H9 (cell line): ENCODE results near the gene DYNLRB1. TPM values are rescaled to one million over a fixed set of nuclear protein-coding genes. Genes with fewer than 3 reads are reported as not detected.

Experiments
- DNase-seq: peaks from one replicate; pipeline ENCODE4 v3.0.0-alpha.2; 2017
- H2AFZ ChIP-seq: one replicate; pipeline ENCODE4 v1.6.1; 2013; ENCODE audit warnings: mild to moderate bottlenecking, low read length, control low read depth, moderate library complexity
- H2AK5ac ChIP-seq: 2 replicates; pipeline ENCODE4 v1.6.1; 2013; ENCODE audit warnings: low read length, control low read depth, mixed read lengths; ENCODE audit not compliant: insufficient read length
- H2BK120ac ChIP-seq: one replicate; pipeline ENCODE4 v1.6.1; 2013; ENCODE audit warnings: low read depth, mild to moderate bottlenecking, low read length, control low read depth, inconsistent platforms; ENCODE audit not compliant: poor library complexity, severe bottlenecking
- H2BK12ac ChIP-seq: 2 replicates; pipeline ENCODE4 v1.6.1; 2013; ENCODE audit warnings: low read length, control low read depth, mixed read lengths, low read depth; ENCODE audit not compliant: insufficient read length
- H2BK15ac ChIP-seq: 2 replicates; pipeline ENCODE4 v1.6.1; 2013; ENCODE audit warnings: low read depth, low read length, control low read depth
- H2BK20ac ChIP-seq: one replicate; pipeline ENCODE4 v1.6.1; 2013; ENCODE audit warnings: low read depth, mild to moderate bottlenecking, low read length, control low read depth, inconsistent platforms; ENCODE audit not compliant: poor library complexity, severe bottlenecking
- H2BK5ac ChIP-seq: 2 replicates; pipeline ENCODE4 v1.6.1; 2013; ENCODE audit warnings: low read length, control low read depth, mixed read lengths; ENCODE audit not compliant: insufficient read length
- H3K14ac ChIP-seq: 2 replicates; pipeline ENCODE4 v1.6.1; 2013; ENCODE audit warnings: low read length, control low read depth; ENCODE audit not compliant: insufficient read depth
- H3K18ac ChIP-seq: 2 replicates; pipeline ENCODE4 v1.6.1; 2013; ENCODE audit warnings: low read depth, mild to moderate bottlenecking, mixed read lengths, low read length, control low read depth; ENCODE audit not compliant: insufficient read length
- H3K23ac ChIP-seq: 2 replicates; pipeline ENCODE4 v1.6.1; 2013; ENCODE audit warnings: low read length, control low read depth, mixed read lengths, low read depth; ENCODE audit not compliant: insufficient read length
- H3K23me2 ChIP-seq: 2 replicates; pipeline ENCODE4 v1.6.1; 2013; ENCODE audit warnings: low read depth, mild to moderate bottlenecking, mixed read lengths, low read length, control low read depth; ENCODE audit not compliant: insufficient read length, poor library complexity, severe bottlenecking
- H3K27ac ChIP-seq: 2 replicates; pipeline ENCODE4 v1.5.1; 2013; ENCODE audit warnings: low read length, control low read depth, mixed read lengths, low read depth; ENCODE audit not compliant: insufficient read length
- H3K27me3 ChIP-seq: 2 replicates; pipeline ENCODE4 v1.6.1; 2013; ENCODE audit warnings: low read length, control low read depth, inconsistent platforms; ENCODE audit not compliant: insufficient read depth
- H3K4ac ChIP-seq: 2 replicates; pipeline ENCODE4 v1.6.1; 2013; ENCODE audit warnings: low read depth, mild to moderate bottlenecking, control low read depth, inconsistent platforms, low read length, moderate library complexity
- H3K4me1 ChIP-seq: 2 replicates; pipeline ENCODE4 v1.6.1; 2013; ENCODE audit warnings: low read length, control low read depth, inconsistent platforms; ENCODE audit not compliant: insufficient read depth
- H3K4me2 ChIP-seq: 2 replicates; pipeline ENCODE4 v1.6.1; 2013; ENCODE audit warnings: low read length, control low read depth, mixed read lengths; ENCODE audit not compliant: insufficient read length, insufficient read depth
- H3K56ac ChIP-seq: 2 replicates; pipeline ENCODE4 v1.6.1; 2013; ENCODE audit warnings: low read depth, mild to moderate bottlenecking, mixed read lengths, low read length, control low read depth; ENCODE audit not compliant: insufficient read length
- H3K79me1 ChIP-seq: 2 replicates; pipeline ENCODE4 v1.6.1; 2013; ENCODE audit warnings: low read depth, mild to moderate bottlenecking, moderate library complexity, low read length, control low read depth, inconsistent platforms; ENCODE audit not compliant: insufficient read depth, poor library complexity, severe bottlenecking
- H3K79me2 ChIP-seq: 2 replicates; pipeline ENCODE4 v1.6.1; 2013; ENCODE audit warnings: low read length, control low read depth, inconsistent platforms; ENCODE audit not compliant: insufficient read depth
- H3K9ac ChIP-seq: 2 replicates; pipeline ENCODE4 v1.6.1; 2013; ENCODE audit warnings: low read length, control low read depth, mixed read lengths; ENCODE audit not compliant: insufficient read length; ENCODE audit errors: extremely low read depth
- H3K9me3 ChIP-seq: one replicate; pipeline ENCODE4 v1.6.1; 2013; ENCODE audit warnings: low read depth, low read length, inconsistent platforms; ENCODE audit not compliant: control insufficient read depth
- H3T11ph ChIP-seq: one replicate; pipeline ENCODE4 v1.6.1; 2013; ENCODE audit warnings: mild to moderate bottlenecking, low read length, control low read depth, inconsistent platforms
- H4K20me1 ChIP-seq: one replicate; pipeline ENCODE4 v1.6.1; 2013; ENCODE audit not compliant: control insufficient read depth, insufficient read length, insufficient read depth
- H4K5ac ChIP-seq: 2 replicates; pipeline ENCODE4 v1.6.1; 2013; ENCODE audit warnings: low read depth, mild to moderate bottlenecking, mixed read lengths, low read length, control low read depth; ENCODE audit not compliant: insufficient read length
- H4K8ac ChIP-seq: replicated peaks from 2 replicates; pipeline ENCODE4 v1.6.1; 2013; ENCODE audit warnings: low read length, control low read depth, mixed read lengths, low read depth; ENCODE audit not compliant: insufficient read length
- H4K91ac ChIP-seq: 2 replicates; pipeline ENCODE4 v1.6.1; 2013; ENCODE audit warnings: low read depth, mild to moderate bottlenecking, moderate library complexity, mixed read lengths, low read length, control low read depth; ENCODE audit not compliant: insufficient read length
- H3K27ac Mint-ChIP-seq, 3 experiments: 2 replicates in 2 of 3; 3 replicates in 1 of 3; pipeline ENCODE4 v1.8.0; 2020 to 2021; ENCODE audit warnings: mixed read lengths in 3 of 3, mild to moderate bottlenecking in 1 of 3, moderate library complexity in 1 of 3
- H3K27me3 Mint-ChIP-seq: 2 replicates; pipeline ENCODE4 v1.8.0; 2021; ENCODE audit warnings: low read depth, mild to moderate bottlenecking, moderate library complexity, mixed read lengths
- H3K36me3 Mint-ChIP-seq, 3 experiments: 2 replicates in 2 of 3; 3 replicates in 1 of 3; pipeline ENCODE4 v1.8.0; 2020 to 2021; ENCODE audit warnings: low read depth in 3 of 3, mixed read lengths in 3 of 3; ENCODE audit not compliant: insufficient read depth in 1 of 3
- H3K4me1 Mint-ChIP-seq, 2 experiments: 2 replicates each; pipeline ENCODE4 v1.8.0; 2020; ENCODE audit warnings: mixed read lengths in 2 of 2
- H3K4me3 Mint-ChIP-seq, 2 experiments: 2 replicates in 1 of 2; 3 replicates in 1 of 2; pipeline ENCODE4 v1.8.0; 2020 to 2021; ENCODE audit warnings: mild to moderate bottlenecking in 2 of 2, mixed read lengths in 2 of 2, moderate library complexity in 1 of 2
- H3K9me3 Mint-ChIP-seq, 2 experiments: 2 replicates in 1 of 2; 3 replicates in 1 of 2; pipeline ENCODE4 v1.8.0; 2020; ENCODE audit warnings: mild to moderate bottlenecking in 2 of 2, mixed read lengths in 2 of 2, moderate library complexity in 1 of 2
- CTCF ChIP-seq: fragments of 200-600 bp; sonication (generic); conservative IDR thresholded peaks from 3 replicates; pipeline ENCODE4 v1.8.0; 2021; ENCODE audit warnings: antibody characterized with exemption, mild to moderate bottlenecking
- WGBS: extraction: QIAGEN DNeasy Blood & Tissue Kit; methylation state at CpG from one replicate; pipeline ENCODE4 v1.1.7; 2013; ENCODE audit warnings: missing lambda C conversion rate, low lambda C conversion rate, mixed read lengths; ENCODE audit not compliant: insufficient read length; ENCODE audit errors: extremely low coverage; 5-methylcytosine and 5-hydroxymethylcytosine counted together
- total RNA-seq: library from RNA; stranded (reverse); gene quantifications from 2 replicates; pipeline ENCODE4 v1.2.1, GENCODE V29; 2021

Gene DYNLRB1
- total RNA-seq, 1 experiment from 2014 or later: 200 TPM

- no peaks in the 10 kb centered on the region; the same call in 1 of the 2 replicates for H3K27me3 Mint-ChIP-seq
- H4K20me1 ChIP-seq: no peaks in the 10 kb centered on the region
- H3K4me1 Mint-ChIP-seq: no peaks in the 10 kb centered on the region
- no peaks in the 10 kb centered on the region for H3K9me3 ChIP-seq
- H3T11ph ChIP-seq: no peak overlapping the region
- H4K5ac ChIP-seq: no peak overlapping the region
- no peak overlapping the region for H2BK120ac ChIP-seq
- H3K79me1 ChIP-seq: no peaks in the 10 kb centered on the region
- H3K27ac ChIP-seq: no peak overlapping the region
- no peak overlapping the region for H2BK15ac ChIP-seq
- no peak overlapping the region for H2BK5ac ChIP-seq
- H2AK5ac ChIP-seq: no peak overlapping the region
- H2BK20ac ChIP-seq: no peak overlapping the region
- no peak overlapping the region for H3K4me3 Mint-ChIP-seq
- no peak overlapping the region for H2BK12ac ChIP-seq
- H3K4me2 ChIP-seq: no peak overlapping the region
- WGBS: no CpG with 5 or more reads among the region's 6 CpGs
- no peak for DNase-seq
- H3K23ac ChIP-seq: no peak overlapping the region
- TF ChIP-seq CTCF: no peak
- H3K79me2 ChIP-seq: no peaks in the 10 kb centered on the region
- H3K56ac ChIP-seq: no peak overlapping the region
- H4K91ac ChIP-seq: no peak overlapping the region
- no peak overlapping the region for H3K18ac ChIP-seq
- no peak overlapping the region for H3K14ac ChIP-seq
- no peaks in the 10 kb centered on the region for H3K23me2 ChIP-seq
- peak overlapping the region in 1 of 3 experiments; percentile 31; a peak in 1 of 7 replicates for H3K27ac Mint-ChIP-seq
- peaks cover 0 to 12% (median 6%) of the 10 kb centered on the region in 3 experiments; a peak in 4 of 7 replicates for H3K36me3 Mint-ChIP-seq
- no peak overlapping the region for H4K8ac ChIP-seq
- H3K27me3 ChIP-seq: no peaks in the 10 kb centered on the region
- H3K4ac ChIP-seq: no peak overlapping the region
- H3K9me3 Mint-ChIP-seq: no peaks in the 10 kb centered on the region
- no peaks in the 10 kb centered on the region for H3K4me1 ChIP-seq
- H3K9ac ChIP-seq: no peak overlapping the region
- no peak overlapping the region for H2AFZ ChIP-seq
These were observed 67.3 kb downstream of the DYNLRB1 start for GRCh38 chr20:34583544-34583943.
